ENCODE measurements around the gene TXK. TPM values are rescaled to one million over a fixed set of nuclear protein-coding genes. Genes with fewer than 3 reads are reported as not detected.

Gene TXK
- total RNA-seq, 1 experiment from 2014 or later: 0.39 TPM

DNA sequence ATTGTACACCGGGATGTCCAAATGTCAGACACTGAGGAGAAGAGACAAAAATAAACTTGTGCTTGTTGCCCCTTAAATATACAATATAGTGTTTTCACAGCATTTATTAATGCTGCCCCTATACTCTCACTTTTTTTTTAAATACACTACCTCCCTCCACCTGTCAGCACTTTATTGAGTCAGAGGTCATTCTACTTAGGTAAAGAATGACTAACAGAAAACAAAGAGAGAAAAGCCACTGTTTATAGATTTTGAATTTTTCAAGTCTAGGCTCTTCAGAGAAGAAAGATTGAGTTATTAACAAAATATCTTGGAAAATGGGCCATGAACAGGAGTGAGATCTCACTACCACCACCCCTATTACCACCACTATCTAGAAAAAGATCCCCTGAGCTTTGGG is 59.4 kb downstream of the TXK start:
- Histone ChIP-seq H3K27me3 (ENCODE audit: insufficient read depth, low read length) (no peaks in the 10 kb centered on the region), H3K23ac (ENCODE audit: insufficient read length, low read depth, low read length) (no peak overlapping the region), H3K9ac (ENCODE audit: extremely low read depth, insufficient read length, low read length) (no peak overlapping the region), H2AK5ac (ENCODE audit: insufficient read length, low read length) (no peak overlapping the region), H2BK20ac (ENCODE audit: low read depth, low read length, poor library complexity, severe bottlenecking) (no peak overlapping the region), H4K5ac (ENCODE audit: insufficient read length, low read depth, low read length) (no peak overlapping the region), H3K56ac (ENCODE audit: insufficient read length, low read depth, low read length) (no peak overlapping the region), H3K4ac (ENCODE audit: low read depth, low read length) (no peak overlapping the region), H3K23me2 (ENCODE audit: insufficient read length, low read depth, low read length, poor library complexity, severe bottlenecking) (no peaks in the 10 kb centered on the region), H3K4me1 (ENCODE audit: insufficient read depth, low read length) (no peaks in the 10 kb centered on the region), H3K79me1 (ENCODE audit: insufficient read depth, low read depth, low read length, poor library complexity, severe bottlenecking) (no peaks in the 10 kb centered on the region), H3K14ac (ENCODE audit: insufficient read depth, low read length) (no peak overlapping the region), H3T11ph (ENCODE audit: low read length) (no peak overlapping the region), H2BK120ac (ENCODE audit: low read depth, low read length, poor library complexity, severe bottlenecking) (no peak overlapping the region), H3K18ac (ENCODE audit: insufficient read length, low read depth, low read length) (no peak overlapping the region), H3K9me3 (ENCODE audit: control insufficient read depth, low read depth, low read length) (no peaks in the 10 kb centered on the region), H4K8ac (replicated peaks; ENCODE audit: insufficient read length, low read depth, low read length) (no peak overlapping the region), H4K91ac (ENCODE audit: insufficient read length, low read depth, low read length) (no peak overlapping the region), H2BK12ac (ENCODE audit: insufficient read length, low read depth, low read length) (no peak overlapping the region), H2AFZ (ENCODE audit: low read length) (no peak overlapping the region), H2BK5ac (ENCODE audit: insufficient read length, low read length) (no peak overlapping the region), H3K27ac (ENCODE audit: insufficient read length, low read depth, low read length) (no peak overlapping the region), H3K79me2 (ENCODE audit: insufficient read depth, low read length) (no peaks in the 10 kb centered on the region), H4K20me1 (ENCODE audit: control insufficient read depth, insufficient read depth, insufficient read length) (no peaks in the 10 kb centered on the region), H2BK15ac (ENCODE audit: low read depth, low read length) (no peak overlapping the region), H3K4me2 (ENCODE audit: insufficient read depth, insufficient read length, low read length) (no peak overlapping the region)
- Mint-ChIP-seq H3K36me3 (ENCODE audit: insufficient read depth in 1 of 3, low read depth in 3 of 3) (no peaks in the 10 kb centered on the region), H3K27me3 (ENCODE audit: low read depth) (no peaks in the 10 kb centered on the region), H3K4me1 (no peaks in the 10 kb centered on the region), H3K9me3 (no peaks in the 10 kb centered on the region), H3K4me3 (no peak overlapping the region), H3K27ac (no peak overlapping the region)
- TF ChIP-seq, protein P1, sequence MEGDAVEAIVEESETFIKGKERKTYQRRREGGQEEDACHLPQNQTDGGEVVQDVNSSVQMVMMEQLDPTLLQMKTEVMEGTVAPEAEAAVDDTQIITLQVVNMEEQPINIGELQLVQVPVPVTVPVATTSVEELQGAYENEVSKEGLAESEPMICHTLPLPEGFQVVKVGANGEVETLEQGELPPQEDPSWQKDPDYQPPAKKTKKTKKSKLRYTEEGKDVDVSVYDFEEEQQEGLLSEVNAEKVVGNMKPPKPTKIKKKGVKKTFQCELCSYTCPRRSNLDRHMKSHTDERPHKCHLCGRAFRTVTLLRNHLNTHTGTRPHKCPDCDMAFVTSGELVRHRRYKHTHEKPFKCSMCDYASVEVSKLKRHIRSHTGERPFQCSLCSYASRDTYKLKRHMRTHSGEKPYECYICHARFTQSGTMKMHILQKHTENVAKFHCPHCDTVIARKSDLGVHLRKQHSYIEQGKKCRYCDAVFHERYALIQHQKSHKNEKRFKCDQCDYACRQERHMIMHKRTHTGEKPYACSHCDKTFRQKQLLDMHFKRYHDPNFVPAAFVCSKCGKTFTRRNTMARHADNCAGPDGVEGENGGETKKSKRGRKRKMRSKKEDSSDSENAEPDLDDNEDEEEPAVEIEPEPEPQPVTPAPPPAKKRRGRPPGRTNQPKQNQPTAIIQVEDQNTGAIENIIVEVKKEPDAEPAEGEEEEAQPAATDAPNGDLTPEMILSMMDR (conservative IDR thresholded peaks at IDR 0.05): no peak
- WGBS (ENCODE audit: extremely low coverage, insufficient read length, low lambda C conversion rate): no CpG with 5 or more reads among the region's 1 CpG
- no peak for DNase-seq

All from H9 (cell line).